H1 (cell line): ENCODE results near the gene ADM5. TPM values are rescaled to one million over a fixed set of nuclear protein-coding genes. Genes with fewer than 3 reads are reported as not detected.

Experiments used
- CTCF ChIA-PET: fragments of 300-600 bp; sonication (Branson Sonifier 250); formaldehyde crosslinking; loops from one replicate; lab custom pipeline; 2021; ENCODE audit not compliant: partially characterized antibody; lab: Charles Lee
- POLR2A ChIA-PET: fragments of 300-600 bp; sonication (Branson Sonifier 250); formaldehyde crosslinking; loops from one replicate; lab custom pipeline; 2021; ENCODE audit warnings: inconsistent platforms; ENCODE audit not compliant: partially characterized antibody; lab: Charles Lee
- DNase-seq, 2 experiments: peaks; one replicate each; pipeline versions ENCODE4 v3.0.0 to v3.0.0-alpha.2; 2010 to 2022; ENCODE audit warnings: low spot score in 2 of 2, low read depth in 1 of 2, mixed read lengths in 1 of 2
- FAIRE-seq: peaks from 2 replicates; lab custom pipeline; 2011; peaks lifted over from hg19 to GRCh38; lab: Jason Lieb, UNC
- H2AFZ ChIP-seq: 2 replicates; pipeline ENCODE4 v1.8.1; 2012; ENCODE audit warnings: low read length, inconsistent platforms
- H2AK5ac ChIP-seq: 2 replicates; pipeline ENCODE4 v1.6.1; 2013; ENCODE audit warnings: low read depth, low read length
- H2BK120ac ChIP-seq: replicated peaks from 2 replicates; pipeline ENCODE3; 2013; ENCODE audit warnings: low read depth, low read length, inconsistent platforms
- H2BK12ac ChIP-seq: 2 replicates; pipeline ENCODE4 v1.6.1; 2013; ENCODE audit warnings: low read depth, low read length
- H2BK15ac ChIP-seq: 2 replicates; pipeline ENCODE4 v1.6.1; 2013; ENCODE audit warnings: low read length
- H2BK20ac ChIP-seq: 2 replicates; pipeline ENCODE4 v1.6.1; 2013; ENCODE audit warnings: low read length
- H2BK5ac ChIP-seq: 2 replicates; pipeline ENCODE4 v1.6.1; 2013; ENCODE audit warnings: low read depth, low read length
- H3K14ac ChIP-seq: 2 replicates; pipeline ENCODE4 v1.6.1; 2013; ENCODE audit warnings: inconsistent platforms; ENCODE audit not compliant: insufficient read length
- H3K18ac ChIP-seq: 2 replicates; pipeline ENCODE4 v1.6.1; 2013; ENCODE audit warnings: low read length; ENCODE audit errors: extremely low read depth
- H3K23ac ChIP-seq: 2 replicates; pipeline ENCODE4 v1.6.1; 2013; ENCODE audit warnings: inconsistent platforms; ENCODE audit not compliant: insufficient read length
- H3K23me2 ChIP-seq: 2 replicates; pipeline ENCODE4 v1.6.1; 2013; ENCODE audit warnings: low read depth, low read length
- H3K27ac ChIP-seq: 2 replicates; pipeline ENCODE4 v1.6.1; 2011; ENCODE audit warnings: low read depth, low read length, inconsistent platforms
- H3K27me3 ChIP-seq, 4 experiments: replicated peaks in 1 of 4; 1 replicate in 1 of 4; 2 replicates in 3 of 4; pipeline versions ENCODE4 v1.6.1 to v1.8.1; 2011 to 2013; ENCODE audit warnings: low read length in 3 of 4, mild to moderate bottlenecking in 3 of 4, inconsistent platforms in 2 of 4, mixed read lengths in 2 of 4, moderate library complexity in 1 of 4; ENCODE audit not compliant: control insufficient read depth in 3 of 4, insufficient read depth in 3 of 4; ENCODE audit errors: extremely low read depth in 1 of 4
- H3K36me3 ChIP-seq, 4 experiments: 2 replicates each; pipeline versions ENCODE4 v1.6.1 to v1.8.1; 2011 to 2013; ENCODE audit warnings: mild to moderate bottlenecking in 4 of 4, low read length in 3 of 4, moderate library complexity in 2 of 4, control low read depth in 1 of 4, inconsistent platforms in 1 of 4; ENCODE audit not compliant: insufficient read depth in 4 of 4, control insufficient read depth in 2 of 4
- H3K4ac ChIP-seq: replicated peaks from 2 replicates; pipeline ENCODE3; 2013; ENCODE audit warnings: low read length, low read depth, mixed read lengths, inconsistent platforms; ENCODE audit not compliant: insufficient read length
- H3K4me1 ChIP-seq, 4 experiments: replicated peaks in 1 of 4; 1 replicate in 1 of 4; 2 replicates in 3 of 4; pipeline versions ENCODE4 v1.6.1 to v1.8.1; 2011 to 2013; ENCODE audit warnings: low read length in 3 of 4, inconsistent platforms in 2 of 4, mixed read lengths in 1 of 4; ENCODE audit not compliant: insufficient read depth in 4 of 4, control insufficient read depth in 3 of 4
- H3K4me2 ChIP-seq, 2 experiments: 2 replicates each; pipeline versions ENCODE4 v1.6.1 to v1.8.1; 2011 to 2013; ENCODE audit warnings: low read depth in 2 of 2, low read length in 2 of 2, control low read depth in 1 of 2, inconsistent platforms in 1 of 2, mild to moderate bottlenecking in 1 of 2; ENCODE audit not compliant: insufficient read depth in 1 of 2
- H3K4me3 ChIP-seq, 4 experiments: fragments of 200-600, 300-600 bp in 1 of 4; sonication (generic), shearing (Covaris generic), sonication (Bioruptor Twin) in 1 of 4; 2 replicates each; pipeline versions ENCODE4 v1.5.1 to v1.8.1; 2011 to 2016; ENCODE audit warnings: low read length in 4 of 4, low read depth in 3 of 4, control low read depth in 2 of 4, inconsistent platforms in 2 of 4, mild to moderate bottlenecking in 2 of 4, mixed read lengths in 1 of 4, moderate library complexity in 1 of 4; ENCODE audit not compliant: insufficient read depth in 2 of 4; ENCODE audit errors: extremely low read depth in 1 of 4
- H3K56ac ChIP-seq: replicated peaks from 2 replicates; pipeline ENCODE3; 2013; ENCODE audit warnings: low read depth, mild to moderate bottlenecking, mixed read lengths, low read length, inconsistent platforms; ENCODE audit not compliant: insufficient read length
- H3K79me1 ChIP-seq: 2 replicates; pipeline ENCODE4 v1.6.1; 2013; ENCODE audit warnings: low read depth, low read length, control low read depth
- H3K79me2 ChIP-seq, 2 experiments: 2 replicates each; pipeline versions ENCODE4 v1.6.1 to v1.8.1; 2012 to 2013; ENCODE audit warnings: low read length in 2 of 2, mild to moderate bottlenecking in 2 of 2, inconsistent platforms in 1 of 2; ENCODE audit not compliant: insufficient read depth in 2 of 2, control insufficient read depth in 1 of 2
- H3K9ac ChIP-seq, 4 experiments: replicated peaks in 1 of 4; 1 replicate in 1 of 4; 2 replicates in 3 of 4; pipeline versions ENCODE4 v1.6.1 to v1.8.1; 2011 to 2013; ENCODE audit warnings: low read depth in 3 of 4, low read length in 3 of 4, control low read depth in 2 of 4, mild to moderate bottlenecking in 2 of 4, moderate library complexity in 2 of 4, inconsistent platforms in 1 of 4; ENCODE audit errors: extremely low read depth in 1 of 4
- H3K9me3 ChIP-seq, 2 experiments: 2 replicates each; pipeline versions ENCODE4 v1.6.1 to v1.8.1; 2012 to 2013; ENCODE audit warnings: mild to moderate bottlenecking in 2 of 2, moderate library complexity in 2 of 2, control low read depth in 1 of 2, inconsistent platforms in 1 of 2, low read depth in 1 of 2, low read length in 1 of 2, mixed read lengths in 1 of 2; ENCODE audit not compliant: insufficient read depth in 2 of 2
- H4K20me1 ChIP-seq, 2 experiments: replicated peaks in 1 of 2; 2 replicates each; pipeline versions ENCODE3 to v1.8.1; 2011 to 2013; ENCODE audit warnings: inconsistent platforms in 2 of 2, low read length in 2 of 2, mild to moderate bottlenecking in 1 of 2; ENCODE audit not compliant: insufficient read depth in 2 of 2, control insufficient read depth in 1 of 2
- H4K5ac ChIP-seq: 2 replicates; pipeline ENCODE4 v1.6.1; 2013; ENCODE audit warnings: low read length, low read depth, mixed read lengths, inconsistent platforms; ENCODE audit not compliant: insufficient read length
- H4K8ac ChIP-seq: 2 replicates; pipeline ENCODE4 v1.8.0; 2013; ENCODE audit warnings: mild to moderate bottlenecking, moderate library complexity, low read length, inconsistent platforms; ENCODE audit not compliant: insufficient read depth; ENCODE audit errors: extremely low read depth
- H4K91ac ChIP-seq: replicated peaks from 2 replicates; pipeline ENCODE3; 2013; ENCODE audit warnings: low read length, mixed read lengths, inconsistent platforms; ENCODE audit not compliant: insufficient read length
- ATF3 ChIP-seq: IDR thresholded peaks from 2 replicates; pipeline ENCODE4 v1.6.1; 2011; ENCODE audit warnings: low read depth, mild to moderate bottlenecking, low read length; ENCODE audit not compliant: insufficient read depth
- CHD1 ChIP-seq: IDR thresholded peaks from 2 replicates; pipeline ENCODE4 v1.6.1; 2012; ENCODE audit warnings: low read depth, low read length, improper control_type of control experiment
- GTF2F1 ChIP-seq: IDR thresholded peaks from 2 replicates; pipeline ENCODE4 v1.6.1; 2012; ENCODE audit warnings: low read depth, low read length, improper control_type of control experiment, borderline replicate concordance
- HDAC2 ChIP-seq, 2 experiments: fragments of 300-600 bp in 1 of 2; sonication (generic) in 1 of 2; IDR thresholded peaks; 2 replicates each; pipeline ENCODE4 v1.6.1; 2011 to 2012; ENCODE audit warnings: low read depth in 2 of 2, low read length in 2 of 2, mild to moderate bottlenecking in 2 of 2, moderate library complexity in 2 of 2, borderline replicate concordance in 1 of 2, inconsistent platforms in 1 of 2
- KDM1A ChIP-seq: fragments of 200-600, 300-600 bp; sonication (generic); IDR thresholded peaks from 2 replicates; pipeline ENCODE4 v1.7.1; 2016; ENCODE audit warnings: mild to moderate bottlenecking, low read length, borderline replicate concordance
- NRF1 ChIP-seq: IDR thresholded peaks from 2 replicates; pipeline ENCODE4 v1.6.1; 2011; ENCODE audit warnings: mild to moderate bottlenecking, low read depth, low read length, improper control_type of control experiment
- PHF8 ChIP-seq: fragments of 200-600 bp; sonication (generic); conservative IDR thresholded peaks from 2 replicates; pipeline ENCODE4 v1.7.1; 2012; ENCODE audit warnings: low read depth, mild to moderate bottlenecking, inconsistent platforms, low read length, moderate library complexity
- POLR2A ChIP-seq, 2 experiments: IDR thresholded peaks; 1 replicate in 1 of 2; 2 replicates in 1 of 2; pipeline ENCODE4 v1.6.1; 2011; ENCODE audit warnings: low read depth in 2 of 2, low read length in 2 of 2, mild to moderate bottlenecking in 2 of 2; ENCODE audit errors: control extremely low read depth in 1 of 2
- RBBP5 ChIP-seq: IDR thresholded peaks from 2 replicates; pipeline ENCODE4 v1.7.1; 2012; ENCODE audit warnings: low read depth, mild to moderate bottlenecking, inconsistent platforms, low read length, moderate library complexity, borderline replicate concordance
- SIRT6 ChIP-seq: IDR thresholded peaks from one replicate; pipeline ENCODE4 v1.7.1; 2012; ENCODE audit warnings: low read length, inconsistent platforms
- TAF1 ChIP-seq: IDR thresholded peaks from 2 replicates; pipeline ENCODE4 v1.6.1; 2011; ENCODE audit warnings: mild to moderate bottlenecking, low read depth, low read length
- WGBS, 2 experiments: shearing (Covaris generic) in 1 of 2; methylation state at CpG; one replicate each; pipeline versions ENCODE4 v1.1.6 to v1.1.7; 2013 to 2015; ENCODE audit warnings: low lambda C conversion rate in 2 of 2, mixed read lengths in 2 of 2, inconsistent platforms in 1 of 2, low coverage in 1 of 2, missing lambda C conversion rate in 1 of 2; ENCODE audit not compliant: insufficient replicate concordance in 2 of 2, insufficient coverage in 1 of 2, insufficient read length in 1 of 2; ENCODE audit errors: extremely low coverage in 1 of 2, missing lambda C conversion rate in 1 of 2; 5-methylcytosine and 5-hydroxymethylcytosine counted together
- polyA plus RNA-seq, 7 experiments: library from polyadenylated mRNA; depleted of rRNA in 3 of 7; stranded (reverse) in 5 of 7; unstranded in 2 of 7; fragments of >200 nt in 5 of 7; fragments of 200-250 nt in 2 of 7; gene quantifications; 1 replicate in 5 of 7; 2 replicates in 1 of 7; 4 replicates in 1 of 7; pipeline versions ENCODE4 v1.2.1 to v1.2.3, GENCODE V29; 2011 to 2013; ENCODE audit warnings: missing spikeins in 2 of 7, mixed read lengths in 2 of 7
- total RNA-seq: library from RNA; stranded (reverse); fragmentation: NEBNext Ultra II Directional; extraction: Animal tissue kit (Norgen Biotek cat#: 25700); gene quantifications from 2 replicates; pipeline ENCODE4 v1.2.1, GENCODE V29; 2021

Gene ADM5
- total and polyA plus RNA-seq, 2 of the 8 experiments (the other 6 are each of a cell fraction or from before 2014, with no cell fraction given), result 2.5 to 2.6 TPM

GRCh38 chr19:49676136-49676783 lies 13.1 kb upstream of the ADM5 start:
- Histone ChIP-seq H3K4me1 (peaks cover 2 to 24% (median 12%) of the 10 kb centered on the region in 4 experiments), H3K23ac (no peak overlapping the region), H3K56ac (peak overlapping the region; percentile 86), H4K20me1 (peaks cover 10 to 25% of the 10 kb centered on the region in 2 experiments), H3K9ac (peak overlapping the region; percentile 86 to 100 (median 96)), H3K36me3 (peaks cover 0 to 8% (median 4%) of the 10 kb centered on the region in 4 experiments; a peak in 4 of 8 replicates), H3K27me3 (no peaks in the 10 kb centered on the region), H3K9me3 (no peaks in the 10 kb centered on the region), H3K79me1 (peaks cover 2% of the 10 kb centered on the region; the same call in 1 of the 2 replicates), H2BK20ac (no peak overlapping the region; the same call in 1 of the 2 replicates), H2BK15ac (no peak overlapping the region), H3K23me2 (peaks cover 4% of the 10 kb centered on the region), H2BK5ac (peak overlapping the region; percentile 99), H3K4me2 (peak overlapping the region; percentile 71 to 76), H2BK120ac (peak overlapping the region; percentile 99), H3K14ac (no peak overlapping the region), H2AK5ac (0 out of 2 replicates have a peak overlapping the region, but pooled peaks have one; percentile 32), H3K4ac (peak overlapping the region; percentile 82), H3K79me2 (peaks cover 17 to 39% of the 10 kb centered on the region in 2 experiments), H3K18ac (peak overlapping the region; percentile 96), H2BK12ac (peak overlapping the region; percentile 99; the same call in 1 of the 2 replicates), H3K27ac (peak overlapping the region; percentile 100), H3K4me3 (peak overlapping the region; percentile 63 to 80 (median 70)), H4K8ac (peak overlapping the region; percentile 96; the same call in 1 of the 2 replicates), H4K5ac (peak overlapping the region; percentile 99), H4K91ac (peak overlapping the region; percentile 99), H2AFZ (peak overlapping the region; percentile 95)
- ChIA-PET CTCF (interaction anchor here (0.6 to 7.4 kb wide), 13 partner anchors 9 to 626 kb away, joined by 3 to 39 read pairs (median 4); partner anchors contain the start of genes BCL2L12, CPT1C, IRF3 and RRAS), POLR2A (interaction anchor here (0.7 to 14.5 kb wide), 52 partner anchors 14 to 1057 kb away, joined by 3 to 275 read pairs (median 4); partner anchors contain the start of genes ADM5, AKT1S1, ALDH16A1 and AP2A1)
- peak; percentile 95 for FAIRE-seq
- peak in 1 of 2 experiments; percentile 82 for DNase-seq
- WGBS, 2 experiments, result 1% methylated on average over 27 of the region's 27 CpGs; no CpG with 5 or more reads in 1 of the 2 experiments
- TF ChIP-seq SIRT6 (no peak), HDAC2 (IDR thresholded peaks at IDR 0.05; ENCODE audit: borderline replicate concordance in 1 of 2, low read depth in 2 of 2, low read length in 2 of 2) (no peak), RBBP5 (no peak), CHD1 (peak; percentile 96), PHF8 (peak; percentile 90), NRF1 (no peak), POLR2A (IDR thresholded peaks at IDR 0.05; ENCODE audit: control extremely low read depth in 1 of 2, low read depth in 2 of 2, low read length in 2 of 2) (peak; percentile 97 to 98; a peak in 2 of 3 replicates), GTF2F1 (no peak), ATF3 (no peak), KDM1A (no peak), TAF1 (peak; percentile 98)
